PC-3 (cell line): ENCODE data around the gene HOXC9. TPM values are rescaled to one million over a fixed set of nuclear protein-coding genes. Genes with fewer than 3 reads are reported as not detected.

Experiments used
- ATAC-seq: fragments of 200-7000 bp; cut with Tn5 transposase; 2 replicates; pipeline ENCODE4 v1.9.1; 2020; ENCODE audit warnings: mild to moderate bottlenecking, moderate library complexity
- BruUV-seq: library from RNA; stranded (reverse); fragments of 400-500 nt; replicated peaks from 2 replicates; lab custom pipeline; 2021; lab: Mats Ljungman, UMichigan
- CTCF ChIA-PET: fragments of 300-600 bp; sonication (Branson Sonifier 250); formaldehyde crosslinking; loops from one replicate; lab custom pipeline; 2022; ENCODE audit warnings: antibody characterized with exemption; lab: Charles Lee
- POLR2A ChIA-PET: fragments of 300-600 bp; sonication (Branson Sonifier 250); formaldehyde crosslinking; loops from one replicate; lab custom pipeline; 2022; ENCODE audit warnings: antibody characterized with exemption; ENCODE audit not compliant: unreplicated experiment; lab: Charles Lee
- DNase-seq: peaks from one replicate; pipeline ENCODE4 v3.0.0-alpha.2; 2015
- H2AFZ ChIP-seq: fragments of 300-600 bp; sonication (generic); 2 replicates; pipeline ENCODE4 v1.6.0; 2016; ENCODE audit warnings: antibody characterized with exemption, low read length
- H3F3A ChIP-seq: fragments of 300-600 bp; sonication (generic); one replicate; pipeline ENCODE4 v1.6.0; 2017; ENCODE audit warnings: antibody characterized with exemption, low read length, control low read depth, mild to moderate bottlenecking; ENCODE audit not compliant: unreplicated experiment
- H3K27ac ChIP-seq: fragments of 300-600 bp; sonication (generic); 2 replicates; pipeline ENCODE4 v1.5.1; 2016; ENCODE audit warnings: mild to moderate bottlenecking, low read length
- H3K27me3 ChIP-seq: fragments of 300-600 bp; sonication (generic); 2 replicates; pipeline ENCODE4 v1.6.1; 2016; ENCODE audit warnings: low read length, mixed read lengths
- H3K36me3 ChIP-seq: fragments of 300-600 bp; sonication (generic); 2 replicates; pipeline ENCODE4 v1.6.1; 2016; ENCODE audit warnings: low read depth, mixed run types, low read length, mixed read lengths
- H3K4me1 ChIP-seq: fragments of 300-600 bp; sonication (generic); 2 replicates; pipeline ENCODE4 v1.5.1; 2016; ENCODE audit warnings: low read length; ENCODE audit not compliant: insufficient read depth
- H3K4me2 ChIP-seq: fragments of 300-600 bp; sonication (generic); 2 replicates; pipeline ENCODE4 v1.6.0; 2016; ENCODE audit warnings: low read length
- H3K4me3 ChIP-seq: fragments of 300-600 bp; sonication (generic); 2 replicates; pipeline ENCODE4 v1.5.1; 2016; ENCODE audit warnings: mild to moderate bottlenecking, low read length, mixed read lengths
- H3K79me2 ChIP-seq: fragments of 300-600 bp; sonication (generic); 2 replicates; pipeline ENCODE4 v1.6.1; 2017; ENCODE audit warnings: low read length, mixed read lengths
- H3K9ac ChIP-seq: fragments of 300-600 bp; sonication (generic); 2 replicates; pipeline ENCODE4 v1.6.0; 2016; ENCODE audit warnings: mild to moderate bottlenecking, low read length
- H3K9me2 ChIP-seq: fragments of 300-600 bp; sonication (generic); replicated peaks from 2 replicates; pipeline ENCODE4 v1.6.1; 2016; ENCODE audit warnings: mixed run types, low read length, mixed read lengths
- H3K9me3 ChIP-seq: fragments of 300-600 bp; sonication (generic); 2 replicates; pipeline ENCODE4 v1.6.1; 2016; ENCODE audit warnings: low read length, mixed read lengths
- H4K20me1 ChIP-seq: fragments of 300-600 bp; sonication (generic); 2 replicates; pipeline ENCODE4 v1.6.1; 2016; ENCODE audit warnings: low read length, mixed read lengths
- CTCF ChIP-seq: fragments of 300-600 bp; sonication (generic); conservative IDR thresholded peaks from 2 replicates; pipeline ENCODE4 v1.5.1; 2017; ENCODE audit warnings: antibody characterized with exemption, low read depth, mild to moderate bottlenecking, low read length
- EZH2 ChIP-seq: fragments of 300-600 bp; sonication (generic); IDR thresholded peaks from one replicate; pipeline ENCODE4 v1.6.1; 2017; ENCODE audit warnings: antibody characterized with exemption, mild to moderate bottlenecking, low read length; ENCODE audit not compliant: unreplicated experiment
- EZH2phosphoT487 ChIP-seq: fragments of 300-600 bp; sonication (generic); IDR thresholded peaks from 2 replicates; pipeline ENCODE4 v1.6.1; 2018; ENCODE audit warnings: mild to moderate bottlenecking, antibody characterized with exemption, low read length, borderline replicate concordance
- intact Hi-C: fragments of 100-400 bp; cut with micrococcal nuclease; formaldehyde crosslinking; loops from 2 replicates; pipeline ENCODE4 v1.9.0; 2023
- total RNA-seq: library from RNA; depleted of rRNA; stranded (reverse); fragments of >200 nt; gene quantifications from 2 replicates; pipeline ENCODE4 v1.2.3, GENCODE V29; 2014

Gene HOXC9
- total RNA-seq, 1 experiment from 2014 or later = 1.5 TPM

DNA sequence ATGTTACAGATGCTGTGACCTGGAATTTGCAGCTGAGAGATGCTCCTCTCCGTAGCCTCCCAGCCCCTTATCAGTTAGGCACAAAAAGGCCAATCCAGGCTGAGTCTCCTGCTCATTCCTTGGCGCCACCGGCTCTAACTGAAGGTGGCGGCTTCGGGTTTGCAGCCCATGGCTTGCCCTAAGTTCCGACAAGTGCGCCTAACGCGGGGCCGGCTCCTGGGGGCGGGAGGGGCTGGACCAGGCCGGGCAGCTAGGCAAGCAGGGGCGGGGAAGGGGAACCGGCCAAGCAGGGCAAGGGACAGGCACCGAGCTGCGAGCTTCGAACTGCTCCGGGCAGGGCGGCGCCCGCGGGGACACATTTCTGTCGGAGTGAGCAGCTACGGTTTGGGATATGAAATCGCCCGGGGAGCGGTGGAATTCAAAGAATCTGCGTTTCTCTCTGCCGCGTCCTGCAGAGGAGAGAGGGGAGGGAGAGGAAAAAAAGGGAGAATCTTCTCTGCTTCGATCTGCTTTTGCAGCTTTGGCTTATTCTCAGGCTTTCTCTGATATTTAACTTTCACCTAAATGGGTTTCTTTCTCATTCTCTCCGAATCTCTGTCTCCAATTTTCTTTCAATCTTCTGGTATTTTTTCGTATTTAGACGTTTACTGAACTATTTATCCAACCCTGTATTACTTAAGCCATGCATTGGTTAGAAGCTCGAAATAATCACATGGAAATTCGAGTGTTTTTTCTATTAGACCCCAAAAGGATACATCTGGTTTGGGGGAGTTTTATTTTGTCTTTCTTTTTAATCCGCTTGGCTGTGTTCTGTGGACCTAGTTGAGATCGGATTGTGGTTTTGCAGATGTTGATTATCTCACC, 46.9 kb upstream of the HOXC9 start:
- H3K4me2 ChIP-seq = peak overlapping the region; percentile 72
- no peaks in the 10 kb centered on the region for H3F3A ChIP-seq
- TF ChIP-seq CTCF (no peak), EZH2 (no peak), EZH2phosphoT487 (no peak)
- DNase-seq (peak; percentile 55), ATAC-seq (peak; percentile 44)
- H3K4me3 ChIP-seq = peak overlapping the region; percentile 54
- no peaks in the 10 kb centered on the region for H3K27me3 ChIP-seq
- no peaks in the 10 kb centered on the region for H3K36me3 ChIP-seq
- H3K4me1 ChIP-seq = peaks cover 13% of the 10 kb centered on the region
- H4K20me1 ChIP-seq = no peaks in the 10 kb centered on the region
- H3K9ac ChIP-seq = no peak overlapping the region
- no TSS peak for BruUV-seq
- no peaks in the 10 kb centered on the region for H3K9me2 ChIP-seq
- ChIA-PET CTCF (no interaction called here), POLR2A (no interaction called here)
- no peak overlapping the region for H3K27ac ChIP-seq
- peak overlapping the region; percentile 69 for H2AFZ ChIP-seq
- intact Hi-C loops = loop anchor here (2.0 kb wide), 1 partner anchor 186 kb away; no protein-coding TSS in a partner anchor
- no peaks in the 10 kb centered on the region for H3K9me3 ChIP-seq
- H3K79me2 ChIP-seq = no peaks in the 10 kb centered on the region

DNA sequence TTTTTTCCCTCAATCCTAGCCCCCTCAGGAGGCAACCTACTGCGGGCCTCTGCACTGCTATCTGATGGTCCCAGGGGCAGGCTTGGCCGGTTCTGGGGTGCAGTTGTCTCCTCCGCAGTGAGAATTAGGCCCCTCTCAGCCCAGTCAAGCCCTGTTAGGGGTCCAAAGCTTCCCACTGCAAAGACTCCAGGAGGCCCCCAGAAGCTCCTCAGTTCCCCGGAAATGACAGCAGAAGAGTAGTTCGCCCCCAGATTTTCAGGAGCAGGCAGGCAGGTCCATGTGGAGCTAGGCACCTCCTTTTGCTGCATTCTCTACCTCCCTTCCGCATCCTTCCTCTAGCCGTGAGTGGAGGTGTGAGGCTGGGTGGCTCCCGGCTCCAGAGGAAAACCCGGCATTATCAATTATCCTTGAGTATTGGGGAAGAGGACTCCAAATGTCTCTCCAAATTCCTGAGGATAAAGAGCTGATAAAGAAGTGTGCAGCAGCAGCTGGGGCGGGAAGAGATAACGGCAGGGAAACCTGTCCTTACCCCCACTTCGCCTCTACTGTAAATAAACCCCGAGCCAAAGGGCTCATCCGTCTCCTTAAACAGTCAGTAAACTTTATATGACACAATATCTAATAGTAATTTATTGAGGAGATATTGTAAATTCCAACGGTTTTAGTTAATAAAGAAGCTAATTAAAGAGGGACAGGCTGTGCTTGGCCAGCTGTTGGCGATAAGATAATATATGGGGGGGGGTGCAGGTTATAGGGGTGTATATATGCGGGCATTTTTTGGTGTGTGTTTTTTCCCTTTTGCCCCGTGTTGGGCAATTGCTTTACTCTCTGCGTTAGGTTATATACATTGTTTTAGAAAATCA, 45.9 kb upstream of the HOXC9 start:
- Histone ChIP-seq H3K4me2 (peak overlapping the region; percentile 72), H3K27me3 (no peaks in the 10 kb centered on the region), H3K9me3 (no peaks in the 10 kb centered on the region), H3K79me2 (no peaks in the 10 kb centered on the region), H2AFZ (peak overlapping the region; percentile 63; the same call in 1 of the 2 replicates), H3K4me3 (no peak overlapping the region), H3K9me2 (no peaks in the 10 kb centered on the region), H4K20me1 (no peaks in the 10 kb centered on the region), H3K36me3 (no peaks in the 10 kb centered on the region), H3K4me1 (peaks cover 5% of the 10 kb centered on the region), H3K27ac (no peak overlapping the region), H3K9ac (no peak overlapping the region), H3F3A (no peaks in the 10 kb centered on the region)
- POLR2A ChIA-PET = no interaction called here
- no peak for TF ChIP-seq EZH2
- no peak for TF ChIP-seq CTCF
- no peak for TF ChIP-seq EZH2phosphoT487
- no TSS peak for BruUV-seq
- intact Hi-C loops = loop anchor here (2.0 kb wide), 1 partner anchor 187 kb away; no protein-coding TSS in a partner anchor
- ATAC-seq = no peak
- no peak for DNase-seq
- CTCF ChIA-PET = no interaction called here
